Activated naive CD8-positive, alpha-beta T cell treated with anti-CD3 and anti-CD28 coated beads, Interleukin-2, amount 50 U/mL, for 24 hours (primary cell): ENCODE measurements around the gene TIAM2.
A peak's percentile ranks its signal among the peaks of the same experiment; 100 is the strongest.

Source experiments
- ATAC-seq: fragments of 150-1000 bp; cut with Tn5 transposase; one replicate; pipeline ENCODE4 v1.10.0; 2021
- DNase-seq: peaks from one replicate; pipeline ENCODE4 v3.0.0; 2021
- H3K27ac Mint-ChIP-seq: one replicate; pipeline ENCODE4 v1.8.0; 2021; ENCODE audit warnings: mild to moderate bottlenecking, mixed read lengths
- H3K27me3 Mint-ChIP-seq: one replicate; pipeline ENCODE4 v1.8.0; 2021; ENCODE audit warnings: mixed read lengths
- H3K36me3 Mint-ChIP-seq: one replicate; pipeline ENCODE4 v1.8.0; 2021; ENCODE audit warnings: low read depth, mixed read lengths
- H3K4me1 Mint-ChIP-seq: one replicate; pipeline ENCODE4 v1.8.0; 2021; ENCODE audit warnings: mixed read lengths
- H3K4me3 Mint-ChIP-seq: one replicate; pipeline ENCODE4 v1.8.0; 2021; ENCODE audit warnings: mild to moderate bottlenecking, moderate library complexity, mixed read lengths
- H3K9me3 Mint-ChIP-seq: one replicate; pipeline ENCODE4 v1.8.0; 2021; ENCODE audit warnings: mixed read lengths

Gene TIAM2

DNA sequence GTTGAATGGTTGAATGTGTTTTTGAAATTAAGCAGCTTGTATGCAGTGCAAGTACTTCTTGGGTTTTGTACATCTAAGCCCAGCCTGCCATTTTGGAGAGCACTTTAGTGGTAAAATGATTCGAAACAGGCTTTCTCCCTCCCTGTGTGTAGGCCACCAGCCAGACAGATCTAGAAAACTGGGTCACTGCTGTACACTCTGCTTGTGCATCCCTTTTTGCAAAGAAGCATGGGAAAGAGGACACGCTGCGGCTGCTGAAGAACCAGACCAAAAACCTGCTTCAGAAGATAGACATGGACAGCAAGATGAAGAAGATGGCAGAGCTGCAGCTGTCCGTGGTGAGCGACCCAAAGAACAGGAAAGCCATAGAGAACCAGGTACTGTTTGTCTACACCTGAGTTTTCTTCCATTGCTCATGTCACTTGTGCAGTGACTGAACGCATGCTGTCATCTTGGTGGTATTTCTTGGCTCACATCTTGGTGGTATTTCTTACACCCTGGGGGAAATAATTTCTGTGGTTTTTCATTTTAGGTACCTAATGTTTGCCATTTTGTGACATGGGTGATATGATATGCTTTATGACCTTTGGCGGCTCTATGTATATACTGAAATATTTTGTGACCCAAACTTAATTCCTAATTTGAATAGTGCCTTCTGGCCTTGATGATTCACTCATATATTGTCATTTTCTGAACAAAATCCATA is 153.0 kb downstream of the TIAM2 start:
- peaks cover 38% of the 10 kb centered on the region for H3K36me3 Mint-ChIP-seq
- no peak overlapping the region for H3K4me3 Mint-ChIP-seq
- DNase-seq (no peak), ATAC-seq (peak; percentile 82)
- peak overlapping the region; percentile 73 for H3K27ac Mint-ChIP-seq
- no peaks in the 10 kb centered on the region for H3K27me3 Mint-ChIP-seq
- H3K9me3 Mint-ChIP-seq, result no peaks in the 10 kb centered on the region
- peaks cover 80% of the 10 kb centered on the region for H3K4me1 Mint-ChIP-seq

DNA sequence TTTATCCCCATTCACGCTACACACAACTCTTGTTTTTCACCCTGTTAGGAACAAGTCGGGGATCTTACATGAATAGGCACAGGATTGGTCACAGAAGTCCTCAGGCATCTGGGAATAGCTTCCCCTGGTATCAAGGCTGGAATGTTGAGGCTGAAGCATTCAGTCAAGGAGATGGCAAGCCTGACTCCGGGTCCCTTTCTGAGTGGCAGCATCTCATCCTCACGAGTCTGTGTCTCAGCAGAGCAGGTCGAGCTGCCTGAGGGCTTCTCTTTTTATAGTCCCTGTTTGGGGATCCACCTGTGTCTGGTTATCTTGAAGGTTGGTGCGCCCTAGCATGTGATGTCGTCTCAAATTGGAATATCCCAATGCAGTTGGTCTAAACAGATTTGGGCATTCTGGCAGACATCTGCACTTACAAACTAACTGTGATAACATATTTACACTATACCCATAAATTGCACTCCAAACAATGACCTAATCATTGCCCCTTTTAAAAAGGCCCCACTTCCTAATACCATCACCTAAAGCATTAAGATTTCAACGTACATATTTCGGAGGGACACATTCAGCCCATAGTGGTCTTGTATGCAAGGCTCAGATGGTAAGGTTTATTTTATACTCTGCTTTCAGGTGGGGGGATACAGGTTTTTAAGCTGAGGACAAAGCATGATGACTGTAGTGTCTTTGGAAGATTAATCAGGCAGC is 156.0 kb downstream of the TIAM2 start:
- Mint-ChIP-seq H3K27ac (peak overlapping the region; percentile 43), H3K27me3 (no peaks in the 10 kb centered on the region), H3K4me1 (peaks cover 87% of the 10 kb centered on the region), H3K36me3 (peaks cover 28% of the 10 kb centered on the region), H3K9me3 (no peaks in the 10 kb centered on the region), H3K4me3 (no peak overlapping the region)
- ATAC-seq (no peak), DNase-seq (no peak)

DNA sequence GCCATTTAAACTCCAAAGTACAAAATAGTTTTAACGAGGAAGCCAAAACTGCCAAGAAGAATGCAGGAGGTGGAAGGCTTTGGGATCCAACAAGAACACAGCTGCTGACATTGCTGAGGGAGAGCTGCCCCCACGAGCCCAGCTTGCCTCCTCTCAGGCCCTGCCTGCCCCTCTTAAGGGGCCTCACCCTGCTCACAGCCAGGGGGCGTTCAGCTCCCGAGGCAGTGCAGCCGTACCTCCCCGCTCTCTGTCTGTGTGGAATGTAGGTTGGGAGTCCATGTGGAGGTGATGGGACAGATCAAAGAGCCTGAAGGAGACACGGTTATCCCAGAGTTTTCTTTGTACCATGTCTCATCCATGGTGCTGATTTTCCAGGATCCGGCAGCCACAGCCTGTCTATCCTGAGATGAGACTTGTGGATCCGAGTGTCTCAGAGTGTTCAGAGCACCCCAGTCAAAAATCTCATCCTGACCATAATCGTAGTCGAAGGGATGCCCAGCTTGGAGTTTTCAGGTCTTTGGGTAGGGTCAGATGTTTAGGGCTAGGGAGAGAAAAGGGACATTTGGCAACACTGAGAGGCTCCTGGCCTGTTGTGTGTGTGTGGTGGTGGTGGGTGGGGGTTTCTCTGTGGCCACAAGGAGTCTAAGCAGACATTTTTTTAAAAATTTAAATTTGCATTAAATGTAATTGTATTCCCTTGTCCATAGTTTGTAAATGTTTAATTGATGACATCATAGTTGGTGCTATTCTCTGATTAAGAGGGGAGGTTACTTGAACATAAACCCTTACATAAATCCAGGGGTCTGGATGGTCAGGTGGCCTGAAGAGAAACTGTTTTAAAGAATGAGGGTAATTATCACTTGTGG is 157.3 kb downstream of the TIAM2 start:
- Mint-ChIP-seq H3K36me3 (peaks cover 31% of the 10 kb centered on the region), H3K9me3 (no peaks in the 10 kb centered on the region)

DNA sequence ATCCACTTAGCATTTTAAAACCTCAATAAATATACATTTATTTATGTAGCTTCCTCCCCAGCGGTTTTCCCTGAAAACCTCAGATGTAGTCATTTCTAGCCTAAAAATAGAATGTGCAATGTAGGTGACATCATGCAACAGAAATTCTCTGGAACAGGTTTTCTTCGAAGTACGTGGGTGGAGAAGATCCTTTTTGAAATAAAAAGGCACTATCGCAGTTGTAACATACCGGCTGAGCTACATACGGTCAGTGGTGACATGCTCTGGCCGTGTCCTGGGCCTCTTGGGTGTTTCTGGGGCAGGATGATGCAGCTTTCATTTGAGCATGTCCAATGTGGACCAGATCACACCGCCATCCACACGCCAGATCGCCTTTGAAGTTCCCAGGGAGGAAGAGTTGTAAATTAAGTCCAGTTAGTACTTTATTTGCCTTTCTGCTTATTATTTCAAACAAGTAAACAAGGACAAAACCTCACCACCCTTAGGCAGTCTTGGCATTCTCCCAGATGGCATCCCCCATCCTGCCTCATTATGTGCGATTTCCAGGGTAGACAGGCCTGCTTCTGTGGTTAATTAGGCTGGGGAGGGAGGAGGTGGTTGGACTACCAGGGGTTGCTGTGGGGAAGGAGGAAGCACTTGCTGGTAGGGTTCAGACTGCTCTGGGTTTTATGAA is 159.2 kb downstream of the TIAM2 start:
- ATAC-seq (peak; percentile 64), DNase-seq (peak; percentile 51)
- H3K4me3 Mint-ChIP-seq, result peak overlapping the region; percentile 64
- no peaks in the 10 kb centered on the region for H3K9me3 Mint-ChIP-seq
- H3K27me3 Mint-ChIP-seq, result no peaks in the 10 kb centered on the region
- H3K4me1 Mint-ChIP-seq, result peaks cover 98% of the 10 kb centered on the region
- H3K36me3 Mint-ChIP-seq, result peaks cover 27% of the 10 kb centered on the region
- H3K27ac Mint-ChIP-seq, result peak overlapping the region; percentile 98

More for the DNA sequence above, 157.3 kb downstream of the TIAM2 start:
- Mint-ChIP-seq H3K4me1 (peaks cover 98% of the 10 kb centered on the region), H3K27ac (peak overlapping the region; percentile 98), H3K4me3 (peak overlapping the region; percentile 2), H3K27me3 (no peaks in the 10 kb centered on the region)
- no peak for ATAC-seq
- no peak for DNase-seq

DNA sequence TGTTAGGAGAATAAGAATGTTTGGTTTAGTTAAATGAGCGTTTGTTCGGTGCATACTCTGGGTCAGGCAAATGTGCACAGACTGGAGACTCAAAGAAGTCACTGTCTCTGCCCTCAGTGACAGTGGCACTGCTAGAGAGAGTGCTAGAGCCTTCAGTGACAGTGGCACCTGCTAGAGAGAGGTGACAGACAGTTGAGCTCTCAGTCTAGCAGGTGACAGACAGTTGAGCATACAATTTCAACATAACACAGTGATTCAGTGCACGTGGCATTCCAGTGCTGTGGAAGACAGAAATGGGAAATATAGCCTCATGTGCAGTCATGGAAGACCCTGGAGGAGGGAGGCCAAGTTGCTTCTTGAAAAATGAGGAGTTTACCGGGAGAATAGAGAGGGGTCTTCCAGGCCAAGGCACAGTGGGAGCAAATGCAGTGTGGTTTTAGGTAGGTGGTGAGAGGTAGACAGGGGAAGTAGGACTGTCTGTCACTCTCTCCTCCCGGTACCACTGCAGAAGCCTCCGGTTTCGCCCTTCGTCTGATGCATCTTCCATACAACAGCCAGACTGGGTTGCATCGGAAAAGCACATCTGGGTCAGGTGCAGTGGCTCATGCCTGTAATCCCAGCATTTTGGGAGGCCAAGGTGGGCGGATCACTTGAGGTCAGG is 160.8 kb downstream of the TIAM2 start:
- peak; percentile 42 for ATAC-seq
- Mint-ChIP-seq H3K36me3 (peaks cover 37% of the 10 kb centered on the region), H3K27ac (peak overlapping the region; percentile 98), H3K4me3 (no peak overlapping the region), H3K4me1 (peaks cover 89% of the 10 kb centered on the region), H3K9me3 (peaks cover 11% of the 10 kb centered on the region), H3K27me3 (no peaks in the 10 kb centered on the region)
- no peak for DNase-seq

DNA sequence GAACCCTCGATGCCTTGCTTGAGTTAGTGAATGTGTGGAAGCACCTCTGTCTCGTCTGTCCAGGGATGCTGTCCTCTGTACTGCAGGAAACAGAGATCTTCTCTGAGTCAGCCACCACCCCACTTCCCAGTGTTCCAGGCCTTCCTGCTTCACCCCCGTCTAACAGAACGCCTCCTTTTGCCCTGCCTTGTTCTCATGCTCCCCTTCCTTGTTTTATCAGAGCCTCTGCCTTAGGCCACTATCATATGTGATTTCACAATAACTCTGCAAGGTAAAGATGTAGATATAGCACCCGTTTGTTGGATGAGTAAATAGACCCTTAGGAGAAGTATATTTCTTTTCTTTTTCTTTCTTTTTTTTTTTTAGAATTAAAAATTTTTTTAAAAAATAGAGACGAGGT is 162.0 kb downstream of the TIAM2 start:
- Mint-ChIP-seq H3K27ac (peak overlapping the region; percentile 98), H3K4me3 (no peak overlapping the region), H3K4me1 (peaks cover 82% of the 10 kb centered on the region), H3K9me3 (peaks cover 13% of the 10 kb centered on the region), H3K36me3 (peaks cover 39% of the 10 kb centered on the region), H3K27me3 (no peaks in the 10 kb centered on the region)
- DNase-seq (no peak), ATAC-seq (no peak)

DNA sequence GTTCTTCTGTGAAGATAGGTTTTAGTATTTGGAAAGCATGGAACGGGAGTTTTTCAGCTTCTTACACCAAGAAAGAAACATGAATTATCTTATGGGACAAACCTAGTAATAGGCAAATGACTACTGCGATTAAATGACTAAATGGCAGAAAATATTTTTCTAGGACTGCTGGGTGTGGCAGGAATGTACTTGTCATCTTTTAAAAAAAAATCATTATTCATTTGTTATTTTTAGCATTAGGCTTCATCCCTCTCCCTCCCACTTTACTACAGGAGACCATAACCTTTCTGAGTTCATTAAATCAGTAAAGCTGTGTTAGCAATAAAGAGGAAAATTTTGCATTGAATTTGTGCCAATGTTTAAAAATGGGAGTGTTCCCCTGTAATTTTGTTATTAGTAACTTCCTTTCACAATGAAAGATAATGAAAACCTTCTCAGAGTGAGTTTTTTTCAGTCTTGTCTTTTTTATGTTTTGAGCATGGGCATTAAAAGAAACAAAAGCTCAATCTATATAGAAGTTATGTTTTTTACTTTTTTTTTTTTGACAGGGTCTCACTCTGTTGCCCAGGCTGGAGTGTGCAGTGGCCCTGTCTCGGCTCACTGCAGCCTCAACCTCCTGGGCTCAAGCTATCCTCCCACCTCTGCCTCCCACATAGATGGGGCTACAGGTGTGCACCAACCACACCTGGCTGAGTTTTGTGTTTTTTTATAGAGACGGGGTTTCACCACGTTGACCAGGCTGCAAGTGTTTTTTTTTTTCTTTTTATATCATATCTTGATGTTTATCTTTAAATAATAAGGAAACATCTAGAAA is 163.1 kb downstream of the TIAM2 start:
- Mint-ChIP-seq H3K27ac (peak overlapping the region; percentile 64), H3K4me3 (peak overlapping the region; percentile 44), H3K9me3 (peaks cover 13% of the 10 kb centered on the region), H3K4me1 (peaks cover 71% of the 10 kb centered on the region), H3K36me3 (peaks cover 33% of the 10 kb centered on the region), H3K27me3 (no peaks in the 10 kb centered on the region)
- DNase-seq (no peak), ATAC-seq (peak; percentile 18)

DNA sequence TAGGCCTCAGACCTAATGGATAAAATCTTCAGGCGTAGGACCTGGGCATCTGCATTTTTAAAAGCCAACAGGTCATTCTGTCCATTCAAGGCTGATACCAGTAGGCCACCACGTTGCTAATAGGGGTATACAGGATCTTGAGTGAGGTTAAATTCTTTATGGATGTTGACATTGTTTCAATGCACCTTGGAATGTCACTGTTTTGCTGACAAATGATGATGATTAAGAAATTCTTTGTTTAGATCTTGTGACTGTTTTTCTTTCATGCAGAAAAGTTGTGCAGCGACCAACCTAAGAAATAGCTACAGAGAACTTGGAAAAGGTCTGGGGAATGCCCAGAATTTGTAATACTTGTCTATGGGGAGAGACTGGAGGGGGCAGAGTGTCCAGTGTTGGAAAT is 167.6 kb downstream of the TIAM2 start:
- H3K27me3 Mint-ChIP-seq, result no peaks in the 10 kb centered on the region
- no peak overlapping the region for H3K27ac Mint-ChIP-seq
- no peak for DNase-seq
- H3K36me3 Mint-ChIP-seq, result peaks cover 43% of the 10 kb centered on the region
- H3K4me1 Mint-ChIP-seq, result peaks cover 33% of the 10 kb centered on the region
- ATAC-seq, result no peak
- peaks cover 13% of the 10 kb centered on the region for H3K9me3 Mint-ChIP-seq
- no peak overlapping the region for H3K4me3 Mint-ChIP-seq

DNA sequence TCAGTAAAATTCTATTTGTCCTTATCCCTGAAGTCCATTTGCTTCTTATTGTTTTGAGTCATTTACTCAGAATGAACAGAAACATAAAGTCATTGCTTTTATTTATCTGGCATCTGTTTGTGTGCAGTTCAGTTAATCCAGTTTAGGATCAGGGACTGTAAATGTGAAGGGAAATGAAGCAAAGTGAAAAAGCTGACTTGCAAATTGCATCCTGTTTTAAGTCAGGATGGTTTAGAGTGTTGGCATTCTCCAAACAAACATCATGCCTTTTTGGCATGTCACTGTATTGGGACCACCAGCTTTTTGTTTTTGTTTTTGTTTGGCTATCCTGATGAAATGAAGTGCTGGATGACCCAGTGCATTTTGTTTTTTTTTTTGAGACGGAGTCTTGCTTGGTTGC is 168.5 kb downstream of the TIAM2 start:
- H3K36me3 Mint-ChIP-seq, result peaks cover 46% of the 10 kb centered on the region
- H3K27ac Mint-ChIP-seq, result no peak overlapping the region
- H3K9me3 Mint-ChIP-seq, result peaks cover 13% of the 10 kb centered on the region
- H3K27me3 Mint-ChIP-seq, result no peaks in the 10 kb centered on the region
- DNase-seq, result no peak
- no peak overlapping the region for H3K4me3 Mint-ChIP-seq
- H3K4me1 Mint-ChIP-seq, result peaks cover 24% of the 10 kb centered on the region
- ATAC-seq, result no peak

DNA sequence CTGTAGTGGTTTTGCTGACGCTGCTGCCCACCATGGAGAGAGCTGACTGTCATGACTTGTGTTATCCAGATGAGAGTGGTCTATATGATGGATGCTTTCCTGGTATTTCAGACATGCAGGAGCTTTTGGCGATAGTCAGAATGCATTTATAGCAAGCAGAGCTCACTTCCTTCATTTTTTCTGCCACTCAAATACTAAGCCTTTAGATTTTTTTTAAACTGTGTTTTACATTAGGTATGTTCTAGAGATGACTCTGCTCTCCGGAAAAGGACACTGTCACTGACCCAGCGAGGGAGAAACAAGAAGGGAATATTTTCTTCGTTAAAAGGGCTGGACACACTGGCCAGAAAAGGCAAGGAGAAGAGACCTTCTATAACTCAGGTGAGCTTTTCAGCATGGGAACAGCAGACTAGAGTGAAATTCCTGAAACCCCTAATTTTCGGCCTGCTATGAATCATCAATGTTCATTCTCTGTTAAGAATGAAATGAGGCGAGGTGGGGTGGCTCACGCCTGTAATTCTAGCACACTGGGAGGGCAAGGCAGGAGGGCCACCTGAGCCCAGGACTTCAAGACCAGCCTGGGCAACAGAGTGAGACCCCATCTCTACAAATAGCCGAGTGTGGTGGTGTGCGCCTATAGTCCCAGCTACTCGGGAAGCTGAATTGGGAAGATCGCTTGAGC is 170.1 kb downstream of the TIAM2 start:
- no peak overlapping the region for H3K4me3 Mint-ChIP-seq
- H3K27ac Mint-ChIP-seq, result no peak overlapping the region
- H3K36me3 Mint-ChIP-seq, result peaks cover 52% of the 10 kb centered on the region
- H3K4me1 Mint-ChIP-seq, result peaks cover 21% of the 10 kb centered on the region
- no peak for DNase-seq
- no peak for ATAC-seq
- peaks cover 8% of the 10 kb centered on the region for H3K9me3 Mint-ChIP-seq
- no peaks in the 10 kb centered on the region for H3K27me3 Mint-ChIP-seq

DNA sequence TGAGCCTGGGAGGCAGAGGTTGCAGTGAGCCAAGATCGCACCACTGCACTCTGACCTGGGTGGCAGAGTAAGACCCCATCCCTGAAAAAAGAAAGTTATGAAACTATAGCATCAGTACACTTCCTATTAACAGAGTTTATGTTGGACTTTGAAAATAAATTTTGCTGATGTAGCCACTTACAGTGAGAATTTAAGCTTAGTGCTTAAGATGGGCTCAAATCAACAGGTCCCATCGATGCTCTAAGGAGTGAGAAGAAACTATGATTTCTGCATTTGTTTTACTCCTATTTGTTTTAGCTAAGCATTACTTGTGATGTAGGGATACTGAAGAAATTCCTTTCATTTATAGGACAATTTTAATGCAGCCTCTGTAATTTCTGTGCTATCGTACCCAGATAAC is 175.4 kb downstream of the TIAM2 start:
- Mint-ChIP-seq H3K4me3 (no peak overlapping the region), H3K4me1 (peaks cover 56% of the 10 kb centered on the region), H3K36me3 (peaks cover 32% of the 10 kb centered on the region), H3K27me3 (no peaks in the 10 kb centered on the region), H3K27ac (peak overlapping the region; percentile 95), H3K9me3 (no peaks in the 10 kb centered on the region)
- DNase-seq (no peak), ATAC-seq (no peak)

DNA sequence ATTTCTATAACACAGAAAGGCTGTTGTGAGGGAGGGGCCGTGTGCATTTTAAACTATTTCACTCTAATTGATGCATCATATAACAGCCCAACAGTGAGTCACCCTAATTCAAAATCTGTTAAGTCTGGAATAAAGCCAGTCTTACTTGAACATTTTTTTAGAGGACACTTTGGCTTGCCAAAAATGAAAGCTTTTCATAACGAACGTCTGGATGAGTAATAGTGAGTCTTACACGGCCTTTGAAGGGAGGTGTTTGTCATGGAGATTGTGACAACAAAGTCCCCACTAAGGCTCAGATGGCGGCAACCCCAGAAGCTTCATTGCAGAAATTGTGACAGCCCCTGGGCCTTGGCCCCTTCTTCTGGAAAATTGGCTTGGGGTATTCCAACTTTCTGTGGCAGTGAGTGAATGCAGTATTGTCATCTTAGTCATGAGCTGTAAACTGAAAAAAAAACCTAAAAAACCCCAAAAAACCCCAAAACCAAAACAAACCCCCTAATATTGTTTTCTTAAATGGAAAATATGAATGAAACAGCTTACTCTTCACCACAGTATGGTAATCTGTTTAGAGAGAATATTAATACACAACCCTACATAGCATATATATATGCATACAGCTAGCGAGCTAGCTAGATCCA is 176.1 kb downstream of the TIAM2 start:
- H3K4me1 Mint-ChIP-seq, result peaks cover 56% of the 10 kb centered on the region
- no peaks in the 10 kb centered on the region for H3K9me3 Mint-ChIP-seq
- H3K36me3 Mint-ChIP-seq, result peaks cover 30% of the 10 kb centered on the region
- H3K27ac Mint-ChIP-seq, result peak overlapping the region; percentile 95
- ATAC-seq (peak; percentile 95), DNase-seq (peak; percentile 76)
- H3K4me3 Mint-ChIP-seq, result peak overlapping the region; percentile 53
- no peaks in the 10 kb centered on the region for H3K27me3 Mint-ChIP-seq
